Thyroid gland (tissue), 4 donors: Measurements from ENCODE around the gene FCGBP.

Experiments
- POLR2A ChIP-seq, 2 donors: fragments of 450-650 bp; IDR thresholded peaks; one replicate each; pipeline ENCODE4 v1.6.1; 2017; ENCODE audit warnings: antibody characterized with exemption in 2 of 2, mild to moderate bottlenecking in 2 of 2, moderate library complexity in 1 of 2
- TF ChIP-seq, protein P1 (sequence below), 6 experiments: fragments of 200-600 bp in 3 of 6; fragments of 450-650 bp in 3 of 6; sonication (generic) in 3 of 6; IDR thresholded peaks; one replicate each; pipeline ENCODE4 v1.5.1; 2016 to 2019; ENCODE audit warnings: antibody characterized with exemption in 6 of 6, mild to moderate bottlenecking in 2 of 6, inconsistent platforms in 1 of 6, moderate library complexity in 1 of 6

DNA sequence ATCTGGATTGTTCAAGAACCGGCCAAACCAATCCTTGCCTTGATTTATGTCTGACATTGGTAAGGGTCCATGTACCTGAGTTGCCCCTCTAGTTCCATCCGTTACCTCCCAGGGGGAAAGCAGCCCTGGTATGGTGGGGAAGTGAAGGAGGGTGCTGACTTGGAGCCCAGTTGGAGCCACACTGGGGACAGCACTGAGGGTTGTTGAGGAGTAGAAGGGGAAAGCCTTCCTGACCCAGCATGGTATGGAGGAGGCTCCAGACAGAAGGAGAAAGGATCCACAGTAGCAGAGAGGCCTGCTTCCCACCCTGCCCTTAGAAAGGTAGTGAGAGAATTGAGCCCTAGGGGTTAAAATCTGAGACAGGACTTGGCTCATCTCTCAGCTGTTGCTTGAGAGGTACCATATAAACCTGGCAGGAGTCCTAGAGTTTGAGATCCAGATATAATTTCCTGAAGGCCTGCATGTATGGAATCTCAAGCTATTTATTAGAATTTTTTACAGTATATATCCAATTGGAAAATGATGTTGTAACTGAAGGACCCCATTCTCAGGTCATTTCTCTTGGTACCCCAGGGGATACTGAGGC lies 16.7 kb upstream of the FCGBP start:
- TF ChIP-seq, protein P1, sequence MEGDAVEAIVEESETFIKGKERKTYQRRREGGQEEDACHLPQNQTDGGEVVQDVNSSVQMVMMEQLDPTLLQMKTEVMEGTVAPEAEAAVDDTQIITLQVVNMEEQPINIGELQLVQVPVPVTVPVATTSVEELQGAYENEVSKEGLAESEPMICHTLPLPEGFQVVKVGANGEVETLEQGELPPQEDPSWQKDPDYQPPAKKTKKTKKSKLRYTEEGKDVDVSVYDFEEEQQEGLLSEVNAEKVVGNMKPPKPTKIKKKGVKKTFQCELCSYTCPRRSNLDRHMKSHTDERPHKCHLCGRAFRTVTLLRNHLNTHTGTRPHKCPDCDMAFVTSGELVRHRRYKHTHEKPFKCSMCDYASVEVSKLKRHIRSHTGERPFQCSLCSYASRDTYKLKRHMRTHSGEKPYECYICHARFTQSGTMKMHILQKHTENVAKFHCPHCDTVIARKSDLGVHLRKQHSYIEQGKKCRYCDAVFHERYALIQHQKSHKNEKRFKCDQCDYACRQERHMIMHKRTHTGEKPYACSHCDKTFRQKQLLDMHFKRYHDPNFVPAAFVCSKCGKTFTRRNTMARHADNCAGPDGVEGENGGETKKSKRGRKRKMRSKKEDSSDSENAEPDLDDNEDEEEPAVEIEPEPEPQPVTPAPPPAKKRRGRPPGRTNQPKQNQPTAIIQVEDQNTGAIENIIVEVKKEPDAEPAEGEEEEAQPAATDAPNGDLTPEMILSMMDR (IDR thresholded peaks at IDR 0.05), result no peak
- TF ChIP-seq POLR2A (IDR thresholded peaks at IDR 0.05), result no peak
